Measurements from ENCODE around the gene TMEM205.

Gene TMEM205

GRCh38 chr19:11324079-11324661 lies 21.9 kb downstream of the TMEM205 start:
- Histone ChIP-seq H3K4me3 (ENCODE audit: low read length) (peak overlapping the region; percentile 64), H3K36me3 (ENCODE audit: control insufficient read depth, low read length) (no peaks in the 10 kb centered on the region), H3F3A (ENCODE audit: control insufficient read depth, insufficient read depth) (peaks cover 10% of the 10 kb centered on the region; the same call in 1 of the 2 replicates), H3K4me2 (ENCODE audit: low read length) (peak overlapping the region; percentile 93), H4K20me1 (ENCODE audit: control insufficient read depth, insufficient read depth, low read depth, low read length) (no peaks in the 10 kb centered on the region), H3K79me2 (ENCODE audit: control insufficient read depth, low read length) (peaks cover 24% of the 10 kb centered on the region), H3K9me2 (replicated peaks; ENCODE audit: control insufficient read depth, low read length) (no peaks in the 10 kb centered on the region), H3K4me1 (ENCODE audit: control insufficient read depth, low read length) (peaks cover 52% of the 10 kb centered on the region), H3K27me3 (ENCODE audit: control insufficient read depth, low read length) (no peaks in the 10 kb centered on the region), H3K9me3 (ENCODE audit: control insufficient read depth, insufficient read depth, low read length) (no peaks in the 10 kb centered on the region), H3K27ac (ENCODE audit: low read depth, low read length) (peak overlapping the region; percentile 76)
- TF ChIP-seq, protein P1, sequence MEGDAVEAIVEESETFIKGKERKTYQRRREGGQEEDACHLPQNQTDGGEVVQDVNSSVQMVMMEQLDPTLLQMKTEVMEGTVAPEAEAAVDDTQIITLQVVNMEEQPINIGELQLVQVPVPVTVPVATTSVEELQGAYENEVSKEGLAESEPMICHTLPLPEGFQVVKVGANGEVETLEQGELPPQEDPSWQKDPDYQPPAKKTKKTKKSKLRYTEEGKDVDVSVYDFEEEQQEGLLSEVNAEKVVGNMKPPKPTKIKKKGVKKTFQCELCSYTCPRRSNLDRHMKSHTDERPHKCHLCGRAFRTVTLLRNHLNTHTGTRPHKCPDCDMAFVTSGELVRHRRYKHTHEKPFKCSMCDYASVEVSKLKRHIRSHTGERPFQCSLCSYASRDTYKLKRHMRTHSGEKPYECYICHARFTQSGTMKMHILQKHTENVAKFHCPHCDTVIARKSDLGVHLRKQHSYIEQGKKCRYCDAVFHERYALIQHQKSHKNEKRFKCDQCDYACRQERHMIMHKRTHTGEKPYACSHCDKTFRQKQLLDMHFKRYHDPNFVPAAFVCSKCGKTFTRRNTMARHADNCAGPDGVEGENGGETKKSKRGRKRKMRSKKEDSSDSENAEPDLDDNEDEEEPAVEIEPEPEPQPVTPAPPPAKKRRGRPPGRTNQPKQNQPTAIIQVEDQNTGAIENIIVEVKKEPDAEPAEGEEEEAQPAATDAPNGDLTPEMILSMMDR (IDR thresholded peaks at IDR 0.05; ENCODE audit: low read depth, low read length, poor library complexity, severe bottlenecking) = no peak

GRCh38 chr19:11323601-11324078 lies 22.4 kb downstream of the TMEM205 start:
- no peaks in the 10 kb centered on the region for H3K9me3 ChIP-seq (ENCODE audit: control insufficient read depth, insufficient read depth, low read length)
- H3K79me2 ChIP-seq (ENCODE audit: control insufficient read depth, low read length) = peaks cover 29% of the 10 kb centered on the region
- peak overlapping the region; percentile 93 for H3K4me2 ChIP-seq (ENCODE audit: low read length)
- H3K27ac ChIP-seq (ENCODE audit: low read depth, low read length) = peak overlapping the region; percentile 76
- no peaks in the 10 kb centered on the region for H4K20me1 ChIP-seq (ENCODE audit: control insufficient read depth, insufficient read depth, low read depth, low read length)
- no peaks in the 10 kb centered on the region for H3K27me3 ChIP-seq (ENCODE audit: control insufficient read depth, low read length)
- no peaks in the 10 kb centered on the region for H3K36me3 ChIP-seq (ENCODE audit: control insufficient read depth, low read length)
- TF ChIP-seq, protein P1 (IDR thresholded peaks at IDR 0.05; ENCODE audit: low read depth, low read length, poor library complexity, severe bottlenecking) = no peak
- TF ChIP-seq EZH2phosphoT487 (IDR thresholded peaks at IDR 0.05; ENCODE audit: borderline replicate concordance, low read length) = no peak
- peaks cover 57% of the 10 kb centered on the region for H3K4me1 ChIP-seq (ENCODE audit: control insufficient read depth, low read length)
- no peaks in the 10 kb centered on the region for H3K9me2 ChIP-seq (replicated peaks; ENCODE audit: control insufficient read depth, low read length)
- peak overlapping the region; percentile 64 for H3K4me3 ChIP-seq (ENCODE audit: low read length)
- H3F3A ChIP-seq (ENCODE audit: control insufficient read depth, insufficient read depth) = peaks cover 10% of the 10 kb centered on the region; the same call in 1 of the 2 replicates

- Histone ChIP-seq H3K9me2 (replicated peaks; ENCODE audit: control insufficient read depth, low read length) (no peaks in the 10 kb centered on the region), H3F3A (ENCODE audit: control insufficient read depth, insufficient read depth) (peaks cover 10% of the 10 kb centered on the region; the same call in 1 of the 2 replicates), H4K20me1 (ENCODE audit: control insufficient read depth, insufficient read depth, low read depth, low read length) (no peaks in the 10 kb centered on the region), H3K4me2 (ENCODE audit: low read length) (peak overlapping the region; percentile 63), H3K36me3 (ENCODE audit: control insufficient read depth, low read length) (no peaks in the 10 kb centered on the region), H3K4me3 (ENCODE audit: low read length) (no peak overlapping the region), H3K27me3 (ENCODE audit: control insufficient read depth, low read length) (no peaks in the 10 kb centered on the region), H3K9me3 (ENCODE audit: control insufficient read depth, insufficient read depth, low read length) (no peaks in the 10 kb centered on the region), H3K27ac (ENCODE audit: low read depth, low read length) (peak overlapping the region; percentile 17), H3K4me1 (ENCODE audit: control insufficient read depth, low read length) (peaks cover 58% of the 10 kb centered on the region), H3K79me2 (ENCODE audit: control insufficient read depth, low read length) (peaks cover 32% of the 10 kb centered on the region)
- TF ChIP-seq, protein P1 (IDR thresholded peaks at IDR 0.05; ENCODE audit: low read depth, low read length, poor library complexity, severe bottlenecking) = no peak
Observed at GRCh38 chr19:11322269-11323024, 23.6 kb downstream of the TMEM205 start.
